Skin epidermis (tissue), 12 donors: ENCODE data around the gene ZFP30.

Source experiments
- H3K27ac ChIP-seq, 21 experiments: fragments of 200-600 bp; sonication (generic) in 11 of 21; one replicate each; pipeline ENCODE4 v1.5.0; 2020; ENCODE audit warnings: mild to moderate bottlenecking in 3 of 21, inconsistent platforms in 2 of 21, moderate library complexity in 2 of 21
- H3K4me3 ChIP-seq, 7 experiments: fragments of 200-600 bp; sonication (generic) in 2 of 7; one replicate each; pipeline ENCODE4 v1.5.0; 2020; ENCODE audit warnings: inconsistent platforms in 2 of 7, mild to moderate bottlenecking in 2 of 7, moderate library complexity in 1 of 7

Gene ZFP30

DNA sequence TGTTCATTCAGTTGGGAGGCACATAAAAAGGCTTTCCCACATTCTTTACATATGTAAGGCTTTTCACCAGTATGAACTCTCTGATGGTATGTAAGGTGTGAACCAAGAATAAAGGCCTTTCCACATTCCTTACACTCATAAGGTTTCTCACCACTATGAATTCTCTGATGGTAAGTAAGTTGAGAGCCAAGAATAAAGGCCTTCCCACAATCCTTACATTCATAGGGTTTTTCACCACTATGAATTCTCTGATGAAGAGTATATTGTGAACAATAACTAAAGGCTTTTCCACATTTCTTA lies 89.9 kb downstream of the ZFP30 start:
- H3K4me3 ChIP-seq: no peak overlapping the region
- H3K27ac ChIP-seq: no peak overlapping the region

DNA sequence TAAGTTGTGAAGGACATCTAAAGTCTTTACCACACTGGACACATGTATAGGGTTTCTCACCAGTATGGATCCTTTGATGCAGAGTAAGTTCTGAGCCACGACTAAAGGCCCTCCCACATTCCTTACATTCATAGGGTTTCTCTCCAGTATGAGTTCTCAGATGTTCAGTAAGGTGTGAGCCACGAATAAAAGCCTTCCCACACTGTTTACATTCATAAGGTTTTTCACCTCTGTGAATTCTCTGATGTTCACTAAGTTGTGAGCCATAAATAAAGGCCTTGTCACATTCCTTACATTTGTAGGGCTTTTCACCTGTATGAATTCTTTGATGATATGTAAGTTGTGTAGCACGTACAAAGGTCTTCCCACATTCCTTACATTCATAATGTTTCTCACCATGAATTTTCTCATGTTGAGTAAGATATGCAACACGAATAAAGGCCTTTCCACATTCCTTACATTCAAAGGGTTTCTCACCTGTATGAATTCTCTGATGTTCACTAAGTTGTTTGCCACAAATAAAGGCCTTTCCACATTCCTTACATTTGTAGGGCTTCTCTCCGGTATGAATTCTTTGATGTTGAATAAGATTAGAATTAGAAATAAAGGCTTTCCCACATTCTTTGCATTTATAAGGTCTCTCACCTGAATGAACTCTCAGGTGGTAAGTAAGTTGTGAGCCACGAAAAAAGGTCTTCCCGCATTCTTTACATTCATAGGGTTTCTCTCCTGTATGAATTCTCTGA lies 90.5 kb downstream of the ZFP30 start:
- H3K27ac ChIP-seq: no peak overlapping the region
- H3K4me3 ChIP-seq: no peak overlapping the region
